ENCODE data around the gene TNK1.

- TF ChIP-seq, protein P1, sequence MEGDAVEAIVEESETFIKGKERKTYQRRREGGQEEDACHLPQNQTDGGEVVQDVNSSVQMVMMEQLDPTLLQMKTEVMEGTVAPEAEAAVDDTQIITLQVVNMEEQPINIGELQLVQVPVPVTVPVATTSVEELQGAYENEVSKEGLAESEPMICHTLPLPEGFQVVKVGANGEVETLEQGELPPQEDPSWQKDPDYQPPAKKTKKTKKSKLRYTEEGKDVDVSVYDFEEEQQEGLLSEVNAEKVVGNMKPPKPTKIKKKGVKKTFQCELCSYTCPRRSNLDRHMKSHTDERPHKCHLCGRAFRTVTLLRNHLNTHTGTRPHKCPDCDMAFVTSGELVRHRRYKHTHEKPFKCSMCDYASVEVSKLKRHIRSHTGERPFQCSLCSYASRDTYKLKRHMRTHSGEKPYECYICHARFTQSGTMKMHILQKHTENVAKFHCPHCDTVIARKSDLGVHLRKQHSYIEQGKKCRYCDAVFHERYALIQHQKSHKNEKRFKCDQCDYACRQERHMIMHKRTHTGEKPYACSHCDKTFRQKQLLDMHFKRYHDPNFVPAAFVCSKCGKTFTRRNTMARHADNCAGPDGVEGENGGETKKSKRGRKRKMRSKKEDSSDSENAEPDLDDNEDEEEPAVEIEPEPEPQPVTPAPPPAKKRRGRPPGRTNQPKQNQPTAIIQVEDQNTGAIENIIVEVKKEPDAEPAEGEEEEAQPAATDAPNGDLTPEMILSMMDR (IDR thresholded peaks at IDR 0.05; ENCODE audit: control extremely low read depth in 1 of 3, insufficient read depth in 1 of 3, low read depth in 1 of 3, low read length in 3 of 3): no peak
- no peak for TF ChIP-seq RNF2 (IDR thresholded peaks at IDR 0.05; ENCODE audit: borderline replicate concordance, low read depth, low read length, missing control alignments, poor library complexity, severe bottlenecking)
- no peak for TF ChIP-seq SUZ12 (IDR thresholded peaks at IDR 0.05; ENCODE audit: low read length)
- TF ChIP-seq HDAC2 (IDR thresholded peaks at IDR 0.05; ENCODE audit: borderline replicate concordance in 1 of 2, low read depth in 2 of 2, low read length in 2 of 2): no peak
These were observed 46.1 kb downstream of the TNK1 start for GRCh38 chr17:7426896-7427489.
